Measurements from ENCODE around the gene TLK2.
"Not testable (repeated sequence)": the region's sequence is repeated elsewhere in the genome, so short reads cannot be mapped to it uniquely, and the experiment has no call there.

The TLK2 gene

DNA sequence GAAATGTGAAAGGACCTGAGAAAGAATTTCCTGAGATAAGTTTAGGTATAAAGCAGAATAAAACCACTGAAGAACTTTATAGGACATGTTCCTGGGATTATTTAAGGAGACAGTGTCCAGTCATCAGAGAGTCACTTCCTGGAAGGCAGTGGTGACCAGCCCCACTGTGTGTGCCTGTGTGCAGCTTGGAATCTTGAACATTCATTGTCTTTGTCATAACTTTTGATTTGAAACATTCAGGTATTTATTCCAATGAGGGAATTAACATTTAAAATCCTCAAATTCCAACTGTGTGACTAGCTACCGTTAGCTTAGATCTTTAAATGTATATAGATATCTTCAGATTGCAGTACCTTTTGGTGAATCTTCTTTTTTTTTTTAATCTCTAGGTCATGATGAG, 87.2 kb downstream of the TLK2 start:
- FAIRE-seq: no peak

GRCh38 chr17:62566996-62567578, 88.5 kb downstream of the TLK2 start:
- FAIRE-seq: no peak

GRCh38 chr17:62572488-62572887, 93.9 kb downstream of the TLK2 start:
- no peak for FAIRE-seq

DNA sequence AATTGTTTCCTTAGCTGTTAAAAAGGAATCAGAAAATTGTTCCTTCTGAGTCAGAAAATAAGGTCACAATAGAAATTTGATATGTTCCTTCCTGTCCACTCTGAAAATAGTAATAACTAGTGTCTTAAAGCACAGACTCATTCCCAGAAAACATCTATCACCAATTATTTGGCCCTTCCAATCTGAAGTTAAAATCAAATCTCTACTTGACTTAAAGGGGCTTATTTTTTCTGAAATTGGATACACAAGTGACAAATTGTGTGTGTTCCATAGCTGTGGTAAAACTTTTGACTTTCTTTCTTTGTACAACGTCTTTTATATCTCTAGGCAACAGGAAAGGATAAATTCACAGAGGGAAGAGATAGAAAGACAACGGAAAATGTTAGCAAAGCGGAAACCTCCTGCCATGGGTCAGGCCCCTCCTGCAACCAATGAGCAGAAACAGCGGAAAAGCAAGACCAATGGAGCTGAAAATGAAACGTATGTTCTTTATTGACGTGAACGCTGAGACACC, 94.3 kb downstream of the TLK2 start:
- FAIRE-seq: no peak

DNA sequence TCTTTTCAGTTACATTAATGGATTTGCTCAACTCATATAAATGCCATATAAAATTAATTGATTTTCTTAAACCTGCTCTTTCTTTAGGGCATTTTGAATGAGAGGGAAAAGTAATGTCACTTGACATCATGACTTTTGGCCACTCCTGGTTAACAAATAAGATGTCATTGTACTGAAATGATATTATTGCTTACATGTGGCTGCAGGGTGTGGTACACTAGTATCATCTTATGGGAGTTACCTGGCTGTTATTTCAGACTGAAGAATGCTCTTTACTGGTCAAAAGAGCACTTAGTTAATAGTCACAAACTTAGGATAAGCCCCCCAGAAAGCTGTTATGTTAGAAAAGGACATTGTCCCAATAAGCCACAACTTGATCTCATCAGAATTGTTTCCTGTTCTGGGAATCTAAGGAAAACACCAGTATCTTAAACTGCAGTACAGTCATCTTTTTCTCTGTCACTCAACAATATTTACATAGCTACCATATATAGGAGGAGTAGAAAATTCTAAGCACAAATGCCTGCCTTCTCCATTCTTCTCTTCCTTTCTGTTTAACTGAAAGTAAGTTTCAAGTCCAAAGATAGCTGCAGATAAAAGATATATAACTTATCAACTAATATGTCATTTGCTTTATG, 95.0 kb downstream of the TLK2 start:
- no peak for FAIRE-seq

- no peak for FAIRE-seq
These were observed 97.8 kb downstream of the TLK2 start for GRCh38 chr17:62576382-62576781.

GRCh38 chr17:62578757-62579487, 100.3 kb downstream of the TLK2 start:
- no peak for FAIRE-seq

GRCh38 chr17:62580947-62581346, 102.3 kb downstream of the TLK2 start:
- no peak for FAIRE-seq

GRCh38 chr17:62581764-62582163, 103.1 kb downstream of the TLK2 start:
- no peak for FAIRE-seq

- no peak for FAIRE-seq
These were observed 108.9 kb downstream of the TLK2 start for GRCh38 chr17:62587554-62587953.

GRCh38 chr17:62588109-62588508, 109.5 kb downstream of the TLK2 start:
- no peak for FAIRE-seq

DNA sequence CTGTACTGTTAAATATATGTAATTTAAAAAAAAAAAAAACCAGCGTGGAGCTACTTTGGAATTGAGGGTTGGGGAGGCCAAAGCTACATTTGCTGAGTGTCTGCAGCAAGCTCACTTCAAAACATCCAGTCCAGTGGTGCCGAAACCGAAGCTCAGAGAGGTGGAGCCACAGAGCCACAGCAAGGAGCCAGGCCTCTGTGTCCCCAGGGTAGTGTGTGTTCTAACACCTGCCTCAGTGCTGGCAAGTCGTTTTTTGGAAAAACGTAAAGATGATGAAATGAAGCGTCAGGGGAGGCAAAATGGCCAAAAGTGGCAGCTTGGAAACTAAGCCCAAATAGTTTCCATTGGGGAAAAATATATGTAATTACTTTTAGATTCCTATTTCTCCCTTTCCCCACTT, 112.7 kb downstream of the TLK2 start:
- FAIRE-seq: no peak

- FAIRE-seq: not testable (repeated sequence)
These were observed 113.2 kb downstream of the TLK2 start for GRCh38 chr17:62591822-62592221.

DNA sequence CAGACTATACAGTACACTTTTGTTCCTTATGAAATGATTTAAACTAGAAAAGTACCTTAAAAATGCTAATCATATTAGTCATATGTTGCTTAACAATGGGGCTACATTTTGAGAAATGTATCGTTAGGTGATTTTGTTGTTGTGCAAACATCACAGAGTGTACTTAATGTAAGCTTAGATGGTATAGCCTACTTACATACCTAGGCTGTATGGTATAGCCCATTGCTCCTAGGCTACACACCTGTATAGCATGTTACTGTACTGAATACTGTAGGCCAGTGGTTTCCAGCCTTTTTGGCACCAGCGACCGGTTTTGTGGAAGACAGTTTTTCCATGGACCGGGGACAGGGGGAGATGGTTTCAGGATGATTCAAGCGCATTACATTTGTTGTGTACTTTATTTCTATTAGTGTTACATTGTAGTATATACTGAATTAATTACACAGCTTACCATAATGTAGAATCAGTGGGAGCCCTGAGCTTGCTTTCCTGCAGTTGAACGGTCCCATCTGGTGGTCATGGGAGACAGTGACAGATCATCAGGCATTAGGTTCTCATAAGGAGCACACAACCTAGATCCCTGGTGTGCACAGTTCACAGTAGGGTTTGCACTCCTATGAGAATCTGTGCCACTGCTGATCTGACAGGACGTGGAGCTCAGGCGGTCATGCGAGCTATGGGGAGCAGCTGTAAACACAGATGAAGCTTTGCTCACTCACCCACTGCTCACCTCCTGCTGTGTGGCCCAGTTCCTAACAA, 113.9 kb downstream of the TLK2 start:
- no peak for FAIRE-seq

DNA sequence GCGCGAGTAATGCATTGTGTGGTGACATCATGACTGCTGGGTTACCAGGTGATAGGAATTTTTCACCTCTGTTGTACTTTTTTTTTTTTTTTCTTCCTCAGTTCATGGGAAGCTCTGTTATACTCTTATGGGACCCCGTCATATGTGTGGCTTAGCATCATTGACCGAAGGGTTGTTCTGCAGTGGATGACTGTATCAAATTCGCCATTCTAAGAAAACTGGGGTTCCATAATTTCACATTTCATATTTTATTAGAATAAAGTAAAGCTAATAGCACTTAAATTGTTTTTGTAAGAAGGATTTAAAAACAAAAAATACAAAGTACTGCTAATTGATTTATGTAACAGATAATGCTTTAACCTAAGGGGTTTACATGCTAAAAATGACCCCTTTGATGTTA, 116.9 kb downstream of the TLK2 start:
- no peak for FAIRE-seq

- FAIRE-seq: no peak
These were observed 118.0 kb downstream of the TLK2 start for GRCh38 chr17:62596662-62597061.

- FAIRE-seq: no peak
These were observed 118.5 kb downstream of the TLK2 start for GRCh38 chr17:62597150-62597549.

GRCh38 chr17:62597920-62598319, 119.3 kb downstream of the TLK2 start:
- no peak for FAIRE-seq

DNA sequence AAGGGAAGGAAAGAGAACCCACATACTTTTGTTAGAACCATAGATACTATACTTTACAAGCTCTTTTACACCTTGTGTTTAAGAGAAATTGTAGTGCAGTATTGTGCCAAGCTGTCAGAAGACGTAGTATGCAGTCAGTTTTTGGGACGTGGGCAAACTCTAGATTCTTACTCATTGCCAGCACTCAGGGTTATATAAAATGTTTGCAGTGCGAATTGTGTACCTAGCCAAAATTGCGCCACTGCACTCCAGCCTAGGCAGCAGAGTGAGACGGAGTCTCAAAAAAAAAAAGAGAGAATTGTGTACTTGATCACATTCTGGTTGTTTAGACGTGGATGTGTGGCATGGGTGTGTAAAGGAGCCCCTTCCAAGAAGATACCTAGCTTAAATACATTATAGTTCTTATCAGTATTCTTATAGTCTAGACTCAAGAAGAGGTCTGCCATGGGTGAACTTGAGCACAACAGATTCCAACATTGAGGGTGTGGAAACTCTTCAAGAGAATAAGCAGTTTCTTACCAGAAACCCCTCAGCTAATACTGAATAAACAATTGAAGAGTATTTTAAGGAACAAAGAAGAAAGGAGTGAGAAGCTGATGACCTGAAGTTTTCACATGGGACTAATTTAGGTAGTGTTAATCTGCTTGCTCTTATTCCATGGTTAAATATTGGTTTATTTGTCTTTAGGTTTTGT, 121.5 kb downstream of the TLK2 start:
- FAIRE-seq: no peak

- FAIRE-seq: no peak
These were observed 122.2 kb downstream of the TLK2 start for GRCh38 chr17:62600805-62601204.

DNA sequence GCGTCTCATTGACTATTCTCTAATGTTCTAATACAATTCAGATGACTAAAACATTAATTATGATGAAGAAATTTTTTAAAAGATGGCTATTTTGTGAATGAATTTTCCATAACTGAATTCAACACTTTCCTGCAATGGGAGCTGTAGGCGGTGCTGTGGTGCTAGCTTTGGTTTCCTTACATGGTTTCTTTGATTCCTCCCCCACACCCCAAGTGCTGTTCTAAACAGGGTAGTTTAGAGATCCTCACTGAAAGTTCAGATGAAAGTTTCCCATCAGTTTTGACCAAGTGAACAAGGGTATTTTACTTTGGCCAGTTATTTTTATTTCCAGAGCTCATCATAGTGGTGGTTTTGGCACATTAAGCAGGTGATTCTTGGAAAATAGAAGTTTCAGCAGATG, 122.8 kb downstream of the TLK2 start:
- FAIRE-seq: no peak

- not testable (repeated sequence) for FAIRE-seq
These were observed 125.2 kb downstream of the TLK2 start for GRCh38 chr17:62603783-62604182.

DNA sequence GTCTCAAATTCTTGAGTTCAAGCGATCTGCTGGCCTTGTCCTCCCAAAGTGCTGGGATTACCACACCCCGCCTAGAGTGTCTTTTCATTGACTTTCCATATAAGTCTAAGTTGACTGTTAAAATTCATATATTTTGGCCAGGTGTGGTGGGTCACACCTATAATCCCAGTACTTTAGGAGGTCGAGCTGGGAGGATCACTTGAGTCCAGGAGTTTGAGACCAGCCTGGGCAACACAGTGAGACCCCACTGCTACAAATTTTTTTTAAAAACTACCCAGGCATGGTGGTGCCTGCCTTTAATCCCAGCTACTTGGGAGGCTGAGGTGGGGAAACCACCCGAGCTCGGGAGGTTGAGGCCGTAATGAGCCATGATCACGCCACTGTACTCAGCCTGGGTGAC, 127.0 kb downstream of the TLK2 start:
- FAIRE-seq: no peak

Data from endometrium (tissue), 2 donors.